SW480 (cell line): ENCODE measurements around the gene ELFN1.
"Not testable (repeated sequence)": the region's sequence is repeated elsewhere in the genome, so short reads cannot be mapped to it uniquely, and the experiment has no call there.

ENCODE experiments used
- DNase-seq: peaks from one replicate; pipeline ENCODE4 v3.0.0-alpha.2; 2016; ENCODE audit warnings: low spot score

The ELFN1 gene

GRCh38 chr7:1757601-1758000, 87.5 kb downstream of the ELFN1 start:
- DNase-seq: no peak

- peak; percentile 64 for DNase-seq
Measured at GRCh38 chr7:1758028-1758858, 88.2 kb downstream of the ELFN1 start.

- no peak for DNase-seq
Measured at GRCh38 chr7:1758859-1759521, 88.9 kb downstream of the ELFN1 start.

GRCh38 chr7:1761097-1761496, 91.0 kb downstream of the ELFN1 start:
- no peak for DNase-seq

GRCh38 chr7:1761774-1762173, 91.7 kb downstream of the ELFN1 start:
- DNase-seq: no peak

GRCh38 chr7:1762238-1762945, 92.3 kb downstream of the ELFN1 start:
- no peak for DNase-seq

- DNase-seq: no peak
Measured at GRCh38 chr7:1763033-1763432, 93.0 kb downstream of the ELFN1 start.

- DNase-seq: not testable (repeated sequence)
Measured at GRCh38 chr7:1763911-1764310, 93.8 kb downstream of the ELFN1 start.

- DNase-seq: no peak
Measured at GRCh38 chr7:1765336-1765735, 95.3 kb downstream of the ELFN1 start.

GRCh38 chr7:1767524-1767923, 97.4 kb downstream of the ELFN1 start:
- no peak for DNase-seq

GRCh38 chr7:1768832-1769231, 98.8 kb downstream of the ELFN1 start:
- DNase-seq: no peak

- no peak for DNase-seq
Measured at GRCh38 chr7:1769286-1770200, 99.5 kb downstream of the ELFN1 start.

- no peak for DNase-seq
Measured at GRCh38 chr7:1770331-1770730, 100.3 kb downstream of the ELFN1 start.

GRCh38 chr7:1775389-1775788, 105.3 kb downstream of the ELFN1 start:
- DNase-seq: no peak

GRCh38 chr7:1777122-1777521, 107.0 kb downstream of the ELFN1 start:
- DNase-seq: no peak

GRCh38 chr7:1779445-1779844, 109.4 kb downstream of the ELFN1 start:
- no peak for DNase-seq

- no peak for DNase-seq
Measured at GRCh38 chr7:1781369-1781768, 111.3 kb downstream of the ELFN1 start.

GRCh38 chr7:1785839-1786238, 115.8 kb downstream of the ELFN1 start:
- no peak for DNase-seq

- DNase-seq: no peak
Measured at GRCh38 chr7:1787241-1787640, 117.2 kb downstream of the ELFN1 start.

- no peak for DNase-seq
Measured at GRCh38 chr7:1787681-1788235, 117.7 kb downstream of the ELFN1 start.

- DNase-seq: no peak
Measured at GRCh38 chr7:1794888-1795542, 124.9 kb downstream of the ELFN1 start.
